Peyer's patch (tissue), 4 donors: ENCODE measurements around the gene PPM1G. TPM values are rescaled to one million over a fixed set of nuclear protein-coding genes. Genes with fewer than 3 reads are reported as not detected.

Experiments
- DNase-seq, 3 donors: peaks; one replicate each; pipeline ENCODE4 v3.0.0-alpha.2; 2017 to 2019
- H3K27ac ChIP-seq, 4 donors: fragments of 200-600 bp; sonication (generic); one replicate each; pipeline ENCODE4 v1.5.1; 2016 to 2019
- H3K27me3 ChIP-seq, 2 donors: fragments of 200-600 bp; sonication (generic); one replicate each; pipeline ENCODE4 v1.5.1; 2019
- H3K36me3 ChIP-seq, 3 donors: fragments of 200-600 bp; sonication (generic); one replicate each; pipeline ENCODE4 v1.5.1; 2016 to 2019
- H3K4me1 ChIP-seq, 4 donors: fragments of 200-600 bp; sonication (generic); one replicate each; pipeline ENCODE4 v1.5.1; 2016 to 2019
- H3K4me3 ChIP-seq, 4 donors: fragments of 200-600 bp; sonication (generic); 1 replicate in 3 of 4; 2 replicates in 1 of 4; pipeline ENCODE4 v1.5.1; 2016 to 2019; ENCODE audit warnings: mild to moderate bottlenecking in 1 of 4
- H3K9me3 ChIP-seq, 4 donors: fragments of 200-600 bp; sonication (generic); one replicate each; pipeline ENCODE4 v1.5.1; 2016 to 2019; ENCODE audit warnings: mild to moderate bottlenecking in 1 of 4
- POLR2A ChIP-seq, 2 donors: fragments of 450-650 bp; IDR thresholded peaks; one replicate each; pipeline ENCODE4 v1.5.1; 2017; ENCODE audit warnings: antibody characterized with exemption in 2 of 2, mild to moderate bottlenecking in 2 of 2, moderate library complexity in 2 of 2
- total RNA-seq, 4 donors: library from RNA; depleted of rRNA; stranded (reverse); fragments of >200 nt; gene quantifications; one replicate each; pipeline ENCODE4 v1.1.0, GENCODE V29; 2016
- TF ChIP-seq, protein P1 (sequence below), 6 experiments: fragments of 450-650 bp in 4 of 6; fragments of 200-600 bp in 2 of 6; sonication (generic) in 1 of 6; IDR thresholded peaks; one replicate each; pipeline ENCODE4 v1.5.1; 2017 to 2019; ENCODE audit warnings: antibody characterized with exemption in 6 of 6, mild to moderate bottlenecking in 3 of 6, moderate library complexity in 1 of 6

PPM1G gene
- total RNA-seq, 4 donors from 2014 or later, result 36.1 to 77.6 (median 45.5) TPM

DNA sequence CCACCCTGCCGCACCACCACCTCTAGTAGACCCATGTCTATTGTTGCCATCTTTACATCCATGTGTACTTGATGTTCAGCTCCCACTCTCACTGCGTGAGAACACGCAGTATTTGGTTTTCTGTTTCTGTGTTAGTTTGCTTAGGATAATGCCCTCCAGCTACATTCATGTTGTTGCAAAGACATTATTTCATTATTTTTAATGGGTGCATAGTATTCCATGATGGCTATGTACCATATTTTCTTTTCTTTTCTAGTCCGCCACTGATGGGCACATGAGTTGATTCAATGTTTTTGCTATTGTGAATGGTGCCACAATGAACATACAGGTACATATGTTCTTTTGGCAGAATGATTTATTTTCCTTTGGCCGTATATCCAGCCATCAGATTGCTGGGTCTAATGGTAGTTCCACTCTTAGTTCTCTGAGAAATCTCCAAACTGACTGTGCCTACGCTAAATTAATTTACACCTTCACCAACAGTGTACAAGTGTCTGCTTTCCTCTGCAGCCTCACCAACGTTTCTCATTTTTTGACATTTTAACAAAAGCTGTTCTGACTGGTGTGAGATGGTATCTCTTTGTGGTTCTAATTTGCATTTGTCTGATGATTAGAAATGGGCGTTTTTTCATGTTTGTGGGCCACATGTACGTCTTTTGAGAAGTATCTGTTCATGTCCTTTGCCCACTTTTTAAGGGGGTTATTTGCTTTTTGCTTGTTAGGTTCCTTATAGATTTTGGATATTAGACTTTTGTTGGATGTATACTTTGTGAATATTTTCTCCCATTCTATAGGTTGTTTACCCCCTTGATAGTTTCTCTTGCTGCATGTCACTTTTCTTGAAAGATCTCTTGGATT, 18.3 kb downstream of the PPM1G start:
- Histone ChIP-seq H3K27ac (no peak overlapping the region), H3K4me3 (no peak overlapping the region), H3K36me3 (peaks cover 0 to 7% (median 0%) of the 10 kb centered on the region in 3 donors), H3K4me1 (no peaks in the 10 kb centered on the region), H3K9me3 (no peaks in the 10 kb centered on the region), H3K27me3 (no peaks in the 10 kb centered on the region)
- DNase-seq, result no peak
- no peak for TF ChIP-seq POLR2A (IDR thresholded peaks at IDR 0.05)
- TF ChIP-seq, protein P1, sequence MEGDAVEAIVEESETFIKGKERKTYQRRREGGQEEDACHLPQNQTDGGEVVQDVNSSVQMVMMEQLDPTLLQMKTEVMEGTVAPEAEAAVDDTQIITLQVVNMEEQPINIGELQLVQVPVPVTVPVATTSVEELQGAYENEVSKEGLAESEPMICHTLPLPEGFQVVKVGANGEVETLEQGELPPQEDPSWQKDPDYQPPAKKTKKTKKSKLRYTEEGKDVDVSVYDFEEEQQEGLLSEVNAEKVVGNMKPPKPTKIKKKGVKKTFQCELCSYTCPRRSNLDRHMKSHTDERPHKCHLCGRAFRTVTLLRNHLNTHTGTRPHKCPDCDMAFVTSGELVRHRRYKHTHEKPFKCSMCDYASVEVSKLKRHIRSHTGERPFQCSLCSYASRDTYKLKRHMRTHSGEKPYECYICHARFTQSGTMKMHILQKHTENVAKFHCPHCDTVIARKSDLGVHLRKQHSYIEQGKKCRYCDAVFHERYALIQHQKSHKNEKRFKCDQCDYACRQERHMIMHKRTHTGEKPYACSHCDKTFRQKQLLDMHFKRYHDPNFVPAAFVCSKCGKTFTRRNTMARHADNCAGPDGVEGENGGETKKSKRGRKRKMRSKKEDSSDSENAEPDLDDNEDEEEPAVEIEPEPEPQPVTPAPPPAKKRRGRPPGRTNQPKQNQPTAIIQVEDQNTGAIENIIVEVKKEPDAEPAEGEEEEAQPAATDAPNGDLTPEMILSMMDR (IDR thresholded peaks at IDR 0.05), result no peak

DNA sequence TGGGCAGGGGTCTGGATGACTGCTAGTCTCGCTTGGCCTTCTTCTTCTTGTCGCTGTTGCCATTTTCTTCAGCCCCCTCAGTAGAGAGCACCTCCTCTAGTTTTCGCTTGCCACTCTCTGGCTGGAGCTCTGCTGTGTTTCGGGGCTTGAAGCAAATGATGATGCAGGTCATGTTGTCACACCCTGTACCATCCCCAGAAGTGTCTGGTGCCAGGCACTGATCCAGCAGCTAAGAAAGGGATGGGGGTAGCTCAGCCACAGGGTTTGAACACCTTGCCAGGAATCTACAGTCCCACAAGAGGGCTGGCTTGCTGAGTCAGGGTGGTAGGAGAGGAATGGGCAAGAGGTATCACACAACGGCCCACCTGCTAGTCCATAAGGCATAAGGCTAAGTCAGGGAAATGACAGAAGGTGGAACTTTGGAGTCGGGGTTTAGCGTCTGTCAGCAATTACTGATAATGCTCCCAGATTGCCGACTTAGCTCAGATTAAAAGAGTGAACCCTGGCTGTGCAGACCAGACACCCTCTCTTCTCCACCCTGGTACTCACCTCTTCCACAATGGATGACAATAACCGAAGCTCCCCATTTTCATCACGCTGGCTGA, 27.7 kb downstream of the PPM1G start:
- no peaks in the 10 kb centered on the region for H3K9me3 ChIP-seq
- peak overlapping the region in 2 of 4 donors; percentile 88 for H3K27ac ChIP-seq
- no peak for DNase-seq
- H3K27me3 ChIP-seq, result no peaks in the 10 kb centered on the region
- no peak overlapping the region for H3K4me3 ChIP-seq
- TF ChIP-seq, protein P1 (IDR thresholded peaks at IDR 0.05), result no peak
- no peak for TF ChIP-seq POLR2A (IDR thresholded peaks at IDR 0.05)
- H3K36me3 ChIP-seq, result peaks cover 0 to 61% (median 0%) of the 10 kb centered on the region in 3 donors
- peaks cover 0 to 25% (median 0%) of the 10 kb centered on the region in 4 donors for H3K4me1 ChIP-seq

- DNase-seq, result peak; percentile 95 to 97 (median 97)
- H3K27me3 ChIP-seq, result no peaks in the 10 kb centered on the region
- peaks cover 0 to 69% (median 0%) of the 10 kb centered on the region in 3 donors for H3K36me3 ChIP-seq
- H3K4me1 ChIP-seq, result peaks cover 0 to 25% (median 0%) of the 10 kb centered on the region in 4 donors
- H3K9me3 ChIP-seq, result no peaks in the 10 kb centered on the region
- H3K27ac ChIP-seq, result peak within 1 kb of the TSS; percentile 85 to 88 (median 88)
- H3K4me3 ChIP-seq, result peak within 1 kb of the TSS; percentile 61 to 94 (median 75)
- TF ChIP-seq, protein P1 (IDR thresholded peaks at IDR 0.05), result no peak
- TF ChIP-seq POLR2A (IDR thresholded peaks at IDR 0.05), result peak; percentile 38 to 66
Measured at GRCh38 chr2:27380626-27381545, 28.5 kb downstream of the PPM1G start, which contains the start of gene ZNF513. Gene ZNF513 (minus strand): TSS chr2:27380734. CDS start chr2:27380526, 208 bp downstream.

- H3K4me1 ChIP-seq, result peaks cover 0 to 25% (median 0%) of the 10 kb centered on the region in 4 donors
- no peaks in the 10 kb centered on the region for H3K27me3 ChIP-seq
- H3K9me3 ChIP-seq, result no peaks in the 10 kb centered on the region
- H3K36me3 ChIP-seq, result peaks cover 0 to 71% (median 0%) of the 10 kb centered on the region in 3 donors
- peak; percentile 42 to 50 for TF ChIP-seq POLR2A (IDR thresholded peaks at IDR 0.05)
- TF ChIP-seq, protein P1 (IDR thresholded peaks at IDR 0.05), result no peak
- H3K27ac ChIP-seq, result peak overlapping the region; percentile 85 to 88 (median 88)
- DNase-seq, result peak; percentile 57 to 83 (median 63)
- H3K4me3 ChIP-seq, result peak overlapping the region; percentile 61 to 94 (median 75)
Measured at GRCh38 chr2:27379836-27380625, 29.4 kb downstream of the PPM1G start.
